ENCODE results near the gene RAB8A.

The RAB8A gene

DNA sequence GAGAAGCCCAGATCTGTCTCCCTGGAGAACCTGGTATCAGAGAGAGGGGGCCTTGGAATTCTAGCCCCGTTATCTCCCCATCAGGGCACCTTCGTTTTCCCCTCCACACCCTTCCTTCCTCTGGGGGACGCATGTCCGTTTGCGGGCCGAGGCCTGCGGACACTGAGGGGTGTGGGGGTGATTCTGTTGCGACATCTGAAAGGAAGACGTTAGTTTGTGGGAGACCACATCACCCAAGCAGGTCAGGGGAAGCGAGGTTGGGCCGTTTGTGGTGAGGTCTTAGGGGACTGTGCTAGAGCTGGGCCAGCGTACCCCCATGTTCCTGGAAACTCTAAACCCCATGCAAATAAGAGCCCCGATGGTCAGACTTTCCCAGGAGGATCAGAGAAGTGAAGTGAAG, 28.1 kb downstream of the RAB8A start:
- DNase-seq (ENCODE audit: low spot score): no peak

DNA sequence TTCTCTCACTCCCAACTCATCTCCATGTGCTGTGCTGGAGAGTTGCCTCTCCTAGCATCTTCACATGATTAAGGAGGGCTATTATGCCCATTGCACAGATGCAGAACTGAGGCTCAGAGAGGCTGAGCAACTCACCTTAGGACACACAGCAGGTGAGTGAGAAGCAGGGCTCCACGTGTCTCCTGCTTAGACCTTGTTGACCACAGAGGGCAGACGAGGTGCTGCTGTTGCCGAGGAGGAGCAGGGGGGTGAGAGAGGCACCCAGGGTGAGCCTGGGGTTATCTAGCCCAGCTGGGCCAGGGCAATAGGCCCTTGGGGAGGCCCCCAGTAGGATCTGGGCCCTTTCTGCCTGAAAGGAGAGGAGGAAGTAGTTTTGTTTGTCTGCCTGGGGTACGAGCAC, 29.4 kb downstream of the RAB8A start:
- no peak for DNase-seq (ENCODE audit: low spot score)

- no peak for DNase-seq (ENCODE audit: low spot score)
Measured at GRCh38 chr19:16142032-16142580, 30.4 kb downstream of the RAB8A start.

DNA sequence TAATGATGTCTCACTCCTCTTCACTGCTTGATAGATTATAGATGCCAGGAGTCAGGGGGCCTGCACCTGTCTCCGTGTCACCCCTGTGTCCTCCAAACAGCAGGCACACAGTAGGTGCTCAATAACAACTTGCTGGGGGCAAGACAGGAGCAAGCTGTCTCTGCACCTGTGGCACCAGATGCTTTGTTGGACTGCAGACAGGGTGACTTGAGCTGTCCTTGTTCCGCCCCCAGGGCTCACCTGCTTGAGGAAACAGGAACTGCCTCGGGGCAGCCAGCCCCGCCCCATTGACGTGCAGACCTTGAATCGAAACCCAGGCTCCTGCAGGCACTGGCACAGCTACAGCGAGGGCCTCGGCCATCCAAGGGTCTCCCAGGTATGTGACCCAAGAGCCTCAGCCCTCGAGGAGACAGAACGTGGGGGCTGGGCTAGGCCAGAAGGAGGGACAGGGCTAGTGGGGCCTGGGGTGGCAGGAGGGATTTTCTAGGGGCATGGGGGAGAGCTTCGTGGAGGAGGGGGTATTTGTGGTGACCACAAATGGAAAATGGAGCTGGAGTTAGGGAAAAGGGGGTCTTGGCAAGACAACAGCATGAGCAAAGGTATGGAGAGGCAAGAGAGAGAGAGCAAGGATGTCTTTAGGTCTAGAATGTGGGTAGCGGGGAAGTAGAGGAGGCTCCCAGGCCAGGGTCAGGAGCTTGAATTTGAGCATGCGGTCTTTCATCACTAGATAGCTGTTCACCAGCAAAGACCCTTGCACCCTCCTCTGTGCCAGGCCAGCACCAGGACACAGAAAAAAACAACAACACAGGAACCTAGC, 31.9 kb downstream of the RAB8A start, which contains the start of gene HSH2D:
Gene HSH2D (plus strand): TSS at position 287 of the 817 bp plus-strand sequence. CDS start 5,066 bp downstream, outside the sequence.
- no peak for DNase-seq (ENCODE audit: low spot score)

GRCh38 chr19:16144216-16144581, 32.5 kb downstream of the RAB8A start:
- no peak for DNase-seq (ENCODE audit: low spot score)

GRCh38 chr19:16146112-16146511, 34.4 kb downstream of the RAB8A start:
- no peak for DNase-seq (ENCODE audit: low spot score)

- DNase-seq (ENCODE audit: low spot score): no peak
Measured at GRCh38 chr19:16148443-16149229, 36.9 kb downstream of the RAB8A start.

DNA sequence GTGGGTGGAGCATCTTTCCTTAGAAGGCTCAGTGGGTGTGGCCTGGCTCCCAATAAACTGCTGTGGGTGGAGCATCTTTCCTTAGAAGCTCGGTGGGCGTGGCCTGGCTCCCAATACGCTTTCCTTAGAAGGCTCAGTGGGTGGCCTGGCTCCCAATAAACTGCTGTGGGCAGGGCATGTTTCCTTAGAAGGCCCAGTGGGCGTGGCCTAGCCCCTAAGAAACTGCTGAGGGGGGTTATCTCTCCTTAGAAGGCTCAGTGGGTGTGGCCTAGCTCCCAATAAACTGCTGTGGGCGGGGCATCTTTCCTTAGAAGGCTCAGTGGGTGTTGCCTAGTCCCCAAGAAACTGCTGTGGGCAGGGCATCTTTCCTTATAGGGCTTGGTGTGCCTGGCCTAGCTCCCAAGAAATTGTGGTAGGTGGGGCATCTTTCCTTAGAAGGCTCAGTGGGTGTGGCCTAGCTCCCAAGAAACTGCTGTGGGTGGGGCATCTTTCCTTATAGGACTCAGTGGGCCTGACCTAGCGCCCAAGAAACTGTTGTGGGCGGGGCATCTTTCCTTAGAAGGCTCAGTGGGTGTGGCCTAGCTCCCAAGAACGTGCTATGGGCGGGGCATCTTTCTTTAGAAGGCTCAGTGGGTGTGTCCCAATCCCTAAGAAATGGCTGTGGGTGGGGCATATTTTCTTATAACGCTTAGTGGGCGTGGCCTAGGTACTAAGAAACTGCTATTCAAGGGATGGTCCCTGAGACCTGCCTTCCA, 42.1 kb downstream of the RAB8A start:
- DNase-seq (ENCODE audit: low spot score): peak; percentile 8

DNA sequence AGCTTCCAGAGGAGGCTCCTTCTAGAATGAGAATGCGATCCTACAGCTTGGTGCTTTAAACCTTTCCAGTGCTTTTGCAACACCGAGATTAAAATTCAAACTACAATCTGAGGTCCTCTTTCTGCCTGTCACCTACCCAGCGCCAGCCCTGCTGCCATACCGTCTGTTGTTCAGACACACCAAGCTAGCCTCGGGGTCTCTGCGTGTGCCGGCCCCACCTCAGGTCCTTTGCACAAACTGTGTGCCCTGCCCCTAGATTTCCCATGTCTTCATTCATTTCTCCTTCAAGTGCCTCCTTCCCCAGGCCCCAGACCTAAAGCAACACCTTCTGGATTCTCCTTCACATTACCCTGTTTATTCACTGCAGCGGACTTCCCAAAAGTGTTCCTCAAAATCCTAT, 42.9 kb downstream of the RAB8A start:
- no peak for DNase-seq (ENCODE audit: low spot score)

DNA sequence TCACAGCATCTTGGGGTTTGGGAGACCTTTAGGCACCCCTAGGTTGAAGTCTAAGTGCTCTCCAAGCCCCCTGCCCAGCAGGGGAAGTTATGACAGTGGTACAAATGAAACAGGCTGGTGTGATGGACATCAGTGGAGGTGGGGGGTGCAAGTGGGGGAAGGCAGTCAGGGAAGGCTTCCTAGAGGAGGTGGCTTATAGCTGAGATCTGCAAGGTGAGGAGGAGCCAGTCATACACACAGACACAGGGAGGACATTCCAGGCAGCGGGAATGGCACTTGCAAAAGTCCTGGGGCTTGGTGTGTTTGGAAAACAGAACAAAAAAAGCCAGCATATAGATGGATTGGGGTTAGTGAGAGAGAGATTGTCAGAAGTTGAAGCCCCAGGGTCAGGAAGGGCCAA, 43.4 kb downstream of the RAB8A start:
- DNase-seq (ENCODE audit: low spot score): no peak

DNA sequence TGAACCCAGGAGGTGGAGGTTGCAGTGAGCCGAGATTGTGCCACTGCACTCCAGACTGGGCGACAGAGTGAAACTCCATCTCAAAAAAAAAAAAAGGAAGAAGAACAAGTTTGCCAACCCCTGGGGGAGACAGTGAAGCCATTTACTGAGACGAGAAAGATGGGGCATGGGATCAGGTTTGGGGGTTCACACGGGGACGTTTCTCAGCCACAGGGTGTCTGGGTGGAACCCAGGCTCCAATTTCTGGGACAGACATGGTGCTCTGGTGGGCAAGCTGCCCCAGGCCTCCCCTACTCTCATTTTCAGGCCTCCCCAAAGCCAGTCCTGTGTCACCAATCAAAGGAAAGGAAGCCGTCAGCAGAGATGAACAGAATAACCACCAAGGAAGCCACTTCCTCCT, 45.2 kb downstream of the RAB8A start:
- DNase-seq (ENCODE audit: low spot score): no peak

- no peak for DNase-seq (ENCODE audit: low spot score)
Measured at GRCh38 chr19:16157601-16158000, 45.9 kb downstream of the RAB8A start.

DNA sequence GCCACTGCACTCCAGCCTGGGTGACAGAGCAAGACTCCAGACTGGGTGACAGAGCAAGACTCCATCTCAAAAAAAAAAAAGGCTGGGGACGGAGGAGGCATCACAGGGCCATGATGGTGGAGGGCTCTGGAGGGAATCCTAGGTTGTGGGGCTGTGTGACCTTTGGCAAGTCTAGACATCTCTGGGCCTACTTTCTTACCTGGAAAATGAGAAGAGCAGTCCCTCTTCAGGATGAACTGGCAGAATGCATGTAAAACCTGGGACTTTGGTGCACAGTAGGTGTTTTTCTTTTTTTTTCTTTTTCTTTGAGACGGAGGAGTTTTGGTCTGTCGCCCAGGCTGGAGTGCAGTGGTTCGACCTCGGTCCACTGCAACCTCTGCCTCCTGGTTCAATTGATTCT, 48.0 kb downstream of the RAB8A start:
- no peak for DNase-seq (ENCODE audit: low spot score)

DNA sequence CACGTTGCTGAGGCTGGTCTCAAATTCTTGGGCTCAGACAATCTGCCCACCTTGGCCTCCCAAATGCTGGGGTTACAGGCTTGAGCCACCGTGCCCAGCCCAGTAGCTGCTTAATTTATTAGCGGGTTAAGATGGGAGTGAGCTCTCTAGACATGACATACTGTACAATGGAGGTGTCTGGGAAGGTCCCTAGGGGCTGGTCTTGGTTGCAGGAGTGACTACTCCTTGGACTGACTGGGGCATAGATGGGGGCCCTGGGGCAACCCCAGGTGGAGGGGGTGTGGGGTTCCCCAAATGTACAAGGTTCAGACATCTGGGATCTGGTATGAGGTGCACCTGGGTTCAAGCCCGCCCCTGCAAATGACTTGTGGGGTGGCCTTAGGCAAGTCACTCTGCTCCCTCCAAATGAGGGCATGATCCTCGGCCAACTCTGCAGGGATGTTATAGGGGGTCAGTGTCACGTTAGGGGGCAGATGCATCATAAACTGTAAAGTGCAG, 48.8 kb downstream of the RAB8A start:
- no peak for DNase-seq (ENCODE audit: low spot score)

- DNase-seq (ENCODE audit: low spot score): no peak
Measured at GRCh38 chr19:16160943-16161560, 49.4 kb downstream of the RAB8A start.

GRCh38 chr19:16161840-16162239, 50.2 kb downstream of the RAB8A start:
- no peak for DNase-seq (ENCODE audit: low spot score)

GRCh38 chr19:16164222-16164890, 52.7 kb downstream of the RAB8A start:
- no peak for DNase-seq (ENCODE audit: low spot score)

DNA sequence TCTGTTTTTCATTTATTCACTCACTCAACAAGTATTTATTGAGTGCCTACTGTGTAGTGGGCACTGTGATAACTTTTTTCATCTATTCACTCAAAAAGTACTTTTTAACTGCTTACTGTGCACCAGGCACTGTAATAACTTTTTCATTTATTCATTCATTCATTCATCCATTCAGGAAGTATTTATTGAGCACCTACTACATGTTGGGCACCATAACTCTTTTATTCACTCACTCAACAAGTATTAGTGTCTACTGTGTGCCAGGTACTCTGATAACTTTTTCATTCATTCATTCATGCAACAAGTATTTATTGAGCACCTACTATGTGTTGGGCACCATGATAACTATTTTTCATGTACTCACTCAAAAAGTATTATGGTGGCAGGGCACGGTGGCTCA, 54.7 kb downstream of the RAB8A start:
- no peak for DNase-seq (ENCODE audit: low spot score)

GRCh38 chr19:16167055-16167454, 55.4 kb downstream of the RAB8A start:
- no peak for DNase-seq (ENCODE audit: low spot score)

DNA sequence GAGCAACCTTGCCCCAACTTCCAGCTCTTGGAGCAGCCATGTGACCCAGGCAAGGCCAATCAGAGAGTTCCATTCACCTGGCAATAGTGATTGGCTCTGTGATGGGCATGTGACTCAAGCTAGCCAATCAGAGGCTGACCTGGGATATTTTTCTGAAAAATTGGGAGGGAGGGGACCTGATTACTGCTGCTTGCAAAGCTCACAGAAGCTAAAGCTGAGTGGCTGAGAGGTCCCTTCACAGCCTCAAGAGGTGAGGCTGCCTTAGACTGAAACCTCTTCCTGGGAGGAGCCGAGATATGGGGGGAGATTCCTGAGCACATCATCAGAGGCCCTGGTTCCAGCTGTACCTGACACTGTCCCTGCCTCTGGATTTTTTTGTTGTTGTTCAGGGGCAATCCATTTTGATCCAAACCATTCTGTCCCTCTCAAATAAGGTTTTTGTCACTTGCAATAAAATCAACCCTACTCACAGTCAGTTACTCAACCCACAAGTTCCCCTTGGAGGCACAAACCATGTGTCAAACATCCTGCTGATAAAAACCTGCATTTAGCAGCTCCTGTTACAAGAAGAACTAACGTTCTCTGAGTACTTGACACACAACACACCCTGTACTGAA, 56.9 kb downstream of the RAB8A start:
- no peak for DNase-seq (ENCODE audit: low spot score)

All from SK-N-DZ (cell line).